ENCODE measurements around the gene MALRD1. TPM values are rescaled to one million over a fixed set of nuclear protein-coding genes. Genes with fewer than 3 reads are reported as not detected.

Gene MALRD1
- total RNA-seq, 4 donors from 2014 or later, result 1.1 to 6.2 TPM; not detected in 2

GRCh38 chr10:19775296-19775695, 726.7 kb downstream of the MALRD1 start:
- Histone ChIP-seq H3K27me3 (no peaks in the 10 kb centered on the region), H3K4me1 (no peaks in the 10 kb centered on the region), H3K9me3 (no peaks in the 10 kb centered on the region), H3K36me3 (no peaks in the 10 kb centered on the region), H3K4me3 (no peak overlapping the region), H3K27ac (no peak overlapping the region)
- intact Hi-C loops (cut with DNase I; ENCODE audit: low total_unique reads), result no loop called here
- DNase-seq, result no peak
- TF ChIP-seq, protein P1, sequence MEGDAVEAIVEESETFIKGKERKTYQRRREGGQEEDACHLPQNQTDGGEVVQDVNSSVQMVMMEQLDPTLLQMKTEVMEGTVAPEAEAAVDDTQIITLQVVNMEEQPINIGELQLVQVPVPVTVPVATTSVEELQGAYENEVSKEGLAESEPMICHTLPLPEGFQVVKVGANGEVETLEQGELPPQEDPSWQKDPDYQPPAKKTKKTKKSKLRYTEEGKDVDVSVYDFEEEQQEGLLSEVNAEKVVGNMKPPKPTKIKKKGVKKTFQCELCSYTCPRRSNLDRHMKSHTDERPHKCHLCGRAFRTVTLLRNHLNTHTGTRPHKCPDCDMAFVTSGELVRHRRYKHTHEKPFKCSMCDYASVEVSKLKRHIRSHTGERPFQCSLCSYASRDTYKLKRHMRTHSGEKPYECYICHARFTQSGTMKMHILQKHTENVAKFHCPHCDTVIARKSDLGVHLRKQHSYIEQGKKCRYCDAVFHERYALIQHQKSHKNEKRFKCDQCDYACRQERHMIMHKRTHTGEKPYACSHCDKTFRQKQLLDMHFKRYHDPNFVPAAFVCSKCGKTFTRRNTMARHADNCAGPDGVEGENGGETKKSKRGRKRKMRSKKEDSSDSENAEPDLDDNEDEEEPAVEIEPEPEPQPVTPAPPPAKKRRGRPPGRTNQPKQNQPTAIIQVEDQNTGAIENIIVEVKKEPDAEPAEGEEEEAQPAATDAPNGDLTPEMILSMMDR (IDR thresholded peaks at IDR 0.05), result no peak
- TF ChIP-seq POLR2A (IDR thresholded peaks at IDR 0.05), result no peak

DNA sequence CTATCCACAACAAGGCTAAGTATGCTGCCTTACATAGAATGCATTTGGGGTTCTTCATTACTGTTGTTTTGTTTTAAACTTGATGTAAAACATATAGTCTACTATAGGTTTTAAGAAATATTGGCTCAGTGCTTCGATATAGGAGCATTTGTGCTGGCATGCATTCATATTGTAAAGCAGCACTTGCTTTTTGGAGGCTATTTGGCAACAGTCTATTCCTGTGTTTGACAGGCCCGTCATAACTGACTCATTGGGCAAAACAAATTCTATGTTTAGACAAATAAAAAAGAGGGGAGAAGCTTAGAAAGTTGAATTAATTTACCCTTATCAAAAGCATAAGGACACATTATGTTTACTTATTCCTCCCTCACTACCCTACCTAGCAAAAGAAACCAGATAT, 729.2 kb downstream of the MALRD1 start:
- no peak overlapping the region for H3K4me3 ChIP-seq
- no peak for TF ChIP-seq POLR2A (IDR thresholded peaks at IDR 0.05)
- TF ChIP-seq, protein P1 (IDR thresholded peaks at IDR 0.05), result no peak
- no peak overlapping the region for H3K27ac ChIP-seq
- no peaks in the 10 kb centered on the region for H3K9me3 ChIP-seq
- no peaks in the 10 kb centered on the region for H3K4me1 ChIP-seq
- intact Hi-C loops (cut with DNase I; ENCODE audit: low total_unique reads), result no loop called here
- no peaks in the 10 kb centered on the region for H3K36me3 ChIP-seq
- no peaks in the 10 kb centered on the region for H3K27me3 ChIP-seq
- DNase-seq, result no peak

DNA sequence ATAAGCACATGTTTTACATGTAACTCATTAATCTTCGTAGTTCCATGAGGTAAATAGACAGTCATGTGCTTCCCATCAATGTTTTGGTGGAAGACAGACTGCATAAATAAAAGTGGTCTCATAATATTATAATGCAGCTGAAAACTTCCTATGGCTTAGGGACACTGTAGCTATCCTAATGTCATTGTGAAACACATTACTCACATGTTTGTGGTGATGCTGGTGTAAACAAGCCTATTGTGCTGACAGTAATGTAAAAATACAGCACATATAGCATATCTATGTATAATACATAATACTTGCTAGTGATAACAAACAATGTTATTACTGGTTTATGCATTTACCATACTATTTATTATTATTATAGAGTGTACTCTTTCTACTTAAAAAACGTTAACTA, 730.4 kb downstream of the MALRD1 start:
- no peak for DNase-seq
- H3K36me3 ChIP-seq, result no peaks in the 10 kb centered on the region
- intact Hi-C loops (cut with DNase I; ENCODE audit: low total_unique reads), result no loop called here
- TF ChIP-seq, protein P1 (IDR thresholded peaks at IDR 0.05), result no peak
- no peak for TF ChIP-seq POLR2A (IDR thresholded peaks at IDR 0.05)
- no peaks in the 10 kb centered on the region for H3K4me1 ChIP-seq
- no peak overlapping the region for H3K4me3 ChIP-seq
- no peaks in the 10 kb centered on the region for H3K9me3 ChIP-seq
- H3K27me3 ChIP-seq, result no peaks in the 10 kb centered on the region
- no peak overlapping the region for H3K27ac ChIP-seq

DNA sequence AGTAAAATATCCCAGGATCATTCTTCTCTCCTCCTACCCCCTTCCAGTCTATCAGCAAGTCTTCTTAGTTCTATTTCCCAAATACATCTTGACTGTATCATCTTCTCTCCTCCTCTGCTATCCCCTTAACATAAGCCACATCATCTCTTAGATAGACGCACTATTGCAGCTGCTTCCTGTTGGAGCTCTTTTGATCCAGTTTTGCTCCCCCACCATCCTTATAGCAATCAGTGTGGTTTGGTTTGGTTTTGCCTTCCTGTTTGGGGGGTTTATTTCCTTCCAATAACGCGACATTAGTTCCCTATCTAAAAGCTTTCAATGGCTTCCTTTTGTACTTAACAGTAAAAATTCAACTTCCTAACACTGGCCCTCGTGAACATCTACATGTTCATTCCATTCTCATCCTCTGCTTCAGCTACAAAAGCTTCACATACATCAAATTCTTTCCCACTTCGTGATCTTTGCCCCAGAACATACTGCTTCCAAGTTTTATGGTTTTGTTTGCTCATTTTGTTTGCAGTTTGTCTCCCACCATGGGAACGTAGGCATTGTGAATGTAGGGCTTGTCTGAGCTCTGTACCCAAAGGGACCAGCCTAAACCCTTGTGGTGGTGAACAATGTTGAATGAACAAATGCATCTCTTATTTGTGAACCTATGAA, 734.0 kb downstream of the MALRD1 start:
- no peaks in the 10 kb centered on the region for H3K27me3 ChIP-seq
- H3K27ac ChIP-seq, result no peak overlapping the region
- intact Hi-C loops (cut with DNase I; ENCODE audit: low total_unique reads), result no loop called here
- no peak for DNase-seq
- no peaks in the 10 kb centered on the region for H3K9me3 ChIP-seq
- no peaks in the 10 kb centered on the region for H3K36me3 ChIP-seq
- TF ChIP-seq, protein P1 (IDR thresholded peaks at IDR 0.05), result no peak
- TF ChIP-seq POLR2A (IDR thresholded peaks at IDR 0.05), result no peak
- no peak overlapping the region for H3K4me3 ChIP-seq
- H3K4me1 ChIP-seq, result no peaks in the 10 kb centered on the region

DNA sequence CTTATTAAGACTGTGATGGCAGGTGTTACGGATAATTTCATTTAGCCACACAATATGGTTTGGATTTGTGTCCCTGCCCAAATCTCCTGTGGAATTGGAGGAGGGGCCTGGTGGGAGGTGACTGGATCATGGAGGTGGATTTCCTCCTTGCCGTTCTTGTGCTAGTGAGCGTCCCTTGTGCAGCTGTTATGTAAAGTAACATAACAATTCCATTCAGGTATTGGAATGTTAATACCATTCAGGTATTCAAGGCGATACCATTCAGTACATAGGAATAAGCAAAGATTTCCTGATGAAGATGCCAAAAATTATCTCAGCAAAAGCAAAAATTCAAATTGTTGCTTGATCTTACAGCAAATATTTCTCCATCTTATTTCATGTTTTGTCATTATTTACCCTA, 735.1 kb downstream of the MALRD1 start:
- Histone ChIP-seq H3K4me3 (no peak overlapping the region), H3K27ac (no peak overlapping the region), H3K27me3 (no peaks in the 10 kb centered on the region), H3K9me3 (no peaks in the 10 kb centered on the region), H3K36me3 (no peaks in the 10 kb centered on the region), H3K4me1 (no peaks in the 10 kb centered on the region)
- no peak for DNase-seq
- intact Hi-C loops (cut with DNase I; ENCODE audit: low total_unique reads), result no loop called here
- TF ChIP-seq, protein P1 (IDR thresholded peaks at IDR 0.05), result no peak
- no peak for TF ChIP-seq POLR2A (IDR thresholded peaks at IDR 0.05)

Small RNA genes within 50 kb of the gene (small RNA-seq; reads per million reads assigned to genes)
- not detected for gene AL354695.1
- gene HMGN1P20, result not detected
- gene RF00012, result not detected
- gene RNA5SP303, result 16.9 reads per million, percentile 91 among the genes with 10 or more reads in this experiment

Measured in uterus (tissue), 4 donors.